Liver (tissue), 9 donors: ENCODE measurements around the gene TICAM2. TPM values are rescaled to one million over a fixed set of nuclear protein-coding genes. Genes with fewer than 3 reads are reported as not detected.

Source experiments
- DNase-seq: peaks from one replicate; pipeline ENCODE4 v3.0.0-alpha.2; 2017; ENCODE audit warnings: low spot score
- H3K27ac ChIP-seq, 2 donors: one replicate each; pipeline ENCODE4 v1.7.0; 2013; ENCODE audit warnings: inconsistent platforms in 2 of 2, low read length in 2 of 2, control low read depth in 1 of 2, low read depth in 1 of 2, mild to moderate bottlenecking in 1 of 2
- H3K27me3 ChIP-seq, 4 donors: one replicate each; pipeline versions ENCODE4 v1.6.1 to v1.7.0; 2013; ENCODE audit warnings: low read length in 3 of 4, inconsistent platforms in 1 of 4, mild to moderate bottlenecking in 1 of 4, moderate library complexity in 1 of 4; ENCODE audit not compliant: control insufficient read depth in 4 of 4, insufficient read depth in 4 of 4
- H3K36me3 ChIP-seq, 4 donors: one replicate each; pipeline versions ENCODE4 v1.6.1 to v1.7.0; 2013; ENCODE audit warnings: low read length in 3 of 4, mild to moderate bottlenecking in 3 of 4, low read depth in 1 of 4, moderate library complexity in 1 of 4; ENCODE audit not compliant: control insufficient read depth in 4 of 4, insufficient read depth in 3 of 4
- H3K4me1 ChIP-seq, 4 donors: one replicate each; pipeline versions ENCODE4 v1.6.1 to v1.7.0; 2013; ENCODE audit warnings: low read length in 3 of 4, mild to moderate bottlenecking in 3 of 4, moderate library complexity in 1 of 4; ENCODE audit not compliant: control insufficient read depth in 4 of 4, insufficient read depth in 4 of 4
- H3K4me3 ChIP-seq, 3 donors: one replicate each; pipeline versions ENCODE4 v1.6.1 to v1.7.0; 2013; ENCODE audit warnings: low read length in 3 of 3, control low read depth in 1 of 3, low read depth in 1 of 3, mild to moderate bottlenecking in 1 of 3
- H3K9ac ChIP-seq, 2 donors: one replicate each; pipeline ENCODE4 v1.7.0; 2013; ENCODE audit warnings: low read length in 2 of 2, mild to moderate bottlenecking in 2 of 2, moderate library complexity in 2 of 2, control low read depth in 1 of 2, low read depth in 1 of 2
- H3K9me3 ChIP-seq, 4 donors: one replicate each; pipeline versions ENCODE4 v1.6.1 to v1.7.0; 2013; ENCODE audit warnings: low read length in 3 of 4; ENCODE audit not compliant: control insufficient read depth in 4 of 4
- CTCF ChIP-seq: fragments of 150-350 bp; IDR thresholded peaks from 2 replicates; pipeline ENCODE4 v1.5.1; 2017; ENCODE audit warnings: improper control_type of control experiment, low read depth, low read length; ENCODE audit not compliant: missing input control
- EGR1 ChIP-seq, 2 donors: IDR thresholded peaks; 2 replicates each; pipeline ENCODE4 v1.6.1; 2016 to 2018; ENCODE audit warnings: antibody characterized with exemption in 2 of 2, low read depth in 2 of 2
- FOXA2 ChIP-seq: IDR thresholded peaks from 2 replicates; pipeline ENCODE4 v1.6.1; 2016; ENCODE audit warnings: antibody characterized with exemption
- GABPA ChIP-seq, 2 donors: IDR thresholded peaks in 1 of 2; conservative IDR thresholded peaks in 1 of 2; 2 replicates each; pipeline ENCODE4 v1.6.1; 2016; ENCODE audit warnings: antibody characterized with exemption in 2 of 2, mild to moderate bottlenecking in 1 of 2, moderate library complexity in 1 of 2
- MAX ChIP-seq: IDR thresholded peaks from 2 replicates; pipeline ENCODE4 v1.6.1; 2016; ENCODE audit warnings: antibody characterized with exemption
- NR2F2 ChIP-seq: IDR thresholded peaks from 2 replicates; pipeline ENCODE4 v1.6.1; 2016; ENCODE audit warnings: antibody characterized with exemption
- RAD21 ChIP-seq, 2 donors: IDR thresholded peaks; 2 replicates each; pipeline ENCODE4 v1.6.1; 2016; ENCODE audit warnings: antibody characterized with exemption in 2 of 2, mild to moderate bottlenecking in 2 of 2
- SP1 ChIP-seq: IDR thresholded peaks from 2 replicates; pipeline ENCODE4 v1.6.1; 2018; ENCODE audit warnings: antibody characterized with exemption, mild to moderate bottlenecking
- TAF1 ChIP-seq: conservative IDR thresholded peaks from 2 replicates; pipeline ENCODE4 v1.6.1; 2016; ENCODE audit warnings: antibody characterized with exemption, mild to moderate bottlenecking
- YY1 ChIP-seq: IDR thresholded peaks from 2 replicates; pipeline ENCODE4 v1.6.1; 2016; ENCODE audit warnings: antibody characterized with exemption, mild to moderate bottlenecking
- ZBTB33 ChIP-seq: IDR thresholded peaks from 2 replicates; pipeline ENCODE4 v1.6.1; 2016; ENCODE audit warnings: antibody characterized with exemption
- WGBS: extraction: QIAGEN DNeasy Blood & Tissue Kit; methylation state at CpG from one replicate; pipeline ENCODE4 v1.1.7; 2013; 5-methylcytosine and 5-hydroxymethylcytosine counted together
- polyA plus RNA-seq, 2 donors: library from polyadenylated mRNA; stranded (reverse) in 1 of 2; unstranded in 1 of 2; fragments of 200-250 nt in 1 of 2; fragments of >200 nt in 1 of 2; fragmentation: Nextera tagmentation in 1 of 2; extraction: Ambion mirVana in 1 of 2; gene quantifications; one replicate each; pipeline versions ENCODE4 v1.2.1 to v1.2.3, GENCODE V29; 2013 to 2015
- total RNA-seq, 2 donors: library from RNA; depleted of rRNA; stranded (reverse); fragments of >200 nt; gene quantifications; one replicate each; pipeline ENCODE4 v1.2.3, GENCODE V29; 2014
- donor health status: healthy.
- donor health status: healthy.
- donor health status: healthy.
- donor health status: healthy.
- donor health status: healthy.

The TICAM2 gene
- total and polyA plus RNA-seq, 4 donors: 0.50 to 1.5 (median 0.95) TPM

DNA sequence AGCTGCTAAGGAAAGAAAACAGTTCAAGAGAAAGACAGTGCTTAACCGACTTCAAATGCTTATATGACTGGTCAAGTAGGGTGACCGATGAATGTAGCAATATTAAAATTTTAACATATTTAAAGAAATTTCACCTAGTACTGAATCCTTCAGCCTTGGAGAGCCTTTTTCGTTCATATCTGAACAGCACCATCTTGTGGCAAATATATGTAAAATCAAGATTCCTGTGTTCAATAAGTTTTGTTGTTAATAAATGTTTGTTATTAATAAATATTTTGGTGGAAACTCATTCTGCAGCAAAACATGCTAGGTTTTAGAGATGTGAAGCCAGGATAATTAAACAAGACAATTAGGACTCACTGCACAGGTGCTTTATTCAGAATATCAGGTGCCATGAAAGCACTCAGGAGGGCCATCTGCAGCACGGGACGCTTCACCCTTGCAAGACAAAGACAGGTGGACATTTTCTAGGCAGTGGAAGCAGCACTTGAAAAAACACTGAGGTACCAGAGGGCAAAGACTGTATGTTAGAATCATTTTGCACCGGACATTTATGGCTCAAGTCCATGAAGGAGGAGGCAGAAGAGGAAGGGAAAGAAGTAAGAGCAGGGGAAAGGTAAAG is 15.6 kb downstream of the TICAM2 start:
- Histone ChIP-seq H3K9ac (no peak overlapping the region), H3K27ac (no peak overlapping the region), H3K27me3 (no peaks in the 10 kb centered on the region), H3K9me3 (no peaks in the 10 kb centered on the region), H3K4me1 (no peaks in the 10 kb centered on the region), H3K36me3 (no peaks in the 10 kb centered on the region), H3K4me3 (no peak overlapping the region)
- WGBS: 49% methylated on average over 6 of the region's 6 CpGs
- no peak for TF ChIP-seq SP1
- peak; percentile 80 to 84 for TF ChIP-seq RAD21 (IDR thresholded peaks at IDR 0.05)
- TF ChIP-seq CTCF: peak; percentile 43
- DNase-seq: no peak

GRCh38 chr5:115585265-115585664 is 17.0 kb downstream of the TICAM2 start:
- TF ChIP-seq RAD21 (IDR thresholded peaks at IDR 0.05) (no peak), EGR1 (IDR thresholded peaks at IDR 0.05; ENCODE audit: low read depth in 2 of 2) (no peak), CTCF (no peak), NR2F2 (no peak), MAX (no peak), ZBTB33 (no peak), TAF1 (no peak), YY1 (no peak)
- Histone ChIP-seq H3K9ac (no peak overlapping the region), H3K27ac (no peak overlapping the region), H3K9me3 (no peaks in the 10 kb centered on the region), H3K4me1 (no peaks in the 10 kb centered on the region), H3K4me3 (no peak overlapping the region), H3K27me3 (no peaks in the 10 kb centered on the region), H3K36me3 (peaks cover 0 to 3% (median 0%) of the 10 kb centered on the region in 4 donors)
- WGBS: 100% methylated on average over 1 of the region's 1 CpG
- no peak for DNase-seq

DNA sequence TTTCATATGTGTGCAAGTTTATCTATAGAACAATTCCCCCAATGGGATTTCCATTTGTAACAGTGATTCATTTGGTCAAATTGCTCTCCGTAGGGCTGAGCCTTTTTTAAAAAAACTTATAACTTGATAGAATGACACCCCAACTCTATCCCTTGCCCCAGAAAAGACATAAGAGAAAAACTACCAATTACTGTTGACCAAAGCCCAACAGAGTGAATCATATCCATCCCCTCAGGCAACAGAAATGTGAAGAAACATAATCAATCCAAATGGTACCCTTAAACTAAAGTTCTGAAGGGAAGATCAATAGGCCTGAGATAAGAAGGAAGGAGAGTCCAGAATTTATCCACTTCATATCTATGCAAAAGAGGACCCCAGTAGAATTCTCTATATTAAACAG is 17.8 kb downstream of the TICAM2 start:
- no peaks in the 10 kb centered on the region for H3K9me3 ChIP-seq
- H3K27ac ChIP-seq: no peak overlapping the region
- peaks cover 0 to 3% (median 0%) of the 10 kb centered on the region in 4 donors for H3K36me3 ChIP-seq
- DNase-seq: no peak
- WGBS: 97% methylated on average over 1 of the region's 1 CpG
- TF ChIP-seq RAD21 (IDR thresholded peaks at IDR 0.05) (no peak), FOXA2 (no peak), GABPA (IDR thresholded peaks at IDR 0.05 in 1 of 2, conservative IDR thresholded peaks at IDR 0.05 in 1 of 2) (no peak)
- H3K4me1 ChIP-seq: no peaks in the 10 kb centered on the region
- H3K27me3 ChIP-seq: no peaks in the 10 kb centered on the region
- no peak overlapping the region for H3K4me3 ChIP-seq
- no peak overlapping the region for H3K9ac ChIP-seq
